Measurements from ENCODE around the gene PDZD2. TPM values are rescaled to one million over a fixed set of nuclear protein-coding genes. Genes with fewer than 3 reads are reported as not detected.

PDZD2 gene
- total RNA-seq, 1 donor from 2014 or later: 0.38 TPM

DNA sequence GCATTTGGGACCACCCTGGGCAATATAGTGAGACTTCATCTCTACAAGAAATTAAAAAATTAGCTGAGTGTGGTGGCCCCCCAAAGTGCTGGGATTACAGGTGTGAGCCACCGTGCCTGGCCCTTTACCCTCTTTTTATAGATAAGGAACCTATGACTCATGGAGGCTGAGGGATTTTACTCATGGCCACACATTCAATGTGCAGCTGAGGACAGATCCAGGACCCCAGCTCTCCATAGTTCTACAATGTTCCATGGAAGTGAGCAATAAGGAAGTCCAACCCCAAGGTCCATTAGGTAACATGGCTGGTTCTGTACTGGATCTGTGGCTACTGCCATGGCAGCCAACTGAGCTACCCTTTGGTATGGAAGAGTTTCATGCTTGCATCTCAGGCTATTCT, 25.3 kb upstream of the PDZD2 start:
- Mint-ChIP-seq H3K4me1 (no peaks in the 10 kb centered on the region), H3K4me3 (no peak overlapping the region), H3K27me3 (peaks cover 26% of the 10 kb centered on the region), H3K36me3 (ENCODE audit: low read depth) (no peaks in the 10 kb centered on the region), H3K27ac (no peak overlapping the region), H3K9me3 (no peaks in the 10 kb centered on the region)
- no peak for DNase-seq
- TF ChIP-seq, protein P1, sequence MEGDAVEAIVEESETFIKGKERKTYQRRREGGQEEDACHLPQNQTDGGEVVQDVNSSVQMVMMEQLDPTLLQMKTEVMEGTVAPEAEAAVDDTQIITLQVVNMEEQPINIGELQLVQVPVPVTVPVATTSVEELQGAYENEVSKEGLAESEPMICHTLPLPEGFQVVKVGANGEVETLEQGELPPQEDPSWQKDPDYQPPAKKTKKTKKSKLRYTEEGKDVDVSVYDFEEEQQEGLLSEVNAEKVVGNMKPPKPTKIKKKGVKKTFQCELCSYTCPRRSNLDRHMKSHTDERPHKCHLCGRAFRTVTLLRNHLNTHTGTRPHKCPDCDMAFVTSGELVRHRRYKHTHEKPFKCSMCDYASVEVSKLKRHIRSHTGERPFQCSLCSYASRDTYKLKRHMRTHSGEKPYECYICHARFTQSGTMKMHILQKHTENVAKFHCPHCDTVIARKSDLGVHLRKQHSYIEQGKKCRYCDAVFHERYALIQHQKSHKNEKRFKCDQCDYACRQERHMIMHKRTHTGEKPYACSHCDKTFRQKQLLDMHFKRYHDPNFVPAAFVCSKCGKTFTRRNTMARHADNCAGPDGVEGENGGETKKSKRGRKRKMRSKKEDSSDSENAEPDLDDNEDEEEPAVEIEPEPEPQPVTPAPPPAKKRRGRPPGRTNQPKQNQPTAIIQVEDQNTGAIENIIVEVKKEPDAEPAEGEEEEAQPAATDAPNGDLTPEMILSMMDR (IDR thresholded peaks at IDR 0.05): no peak
- ATAC-seq (ENCODE audit: low read depth): no peak
- ChIA-PET POLR2A (no interaction called here), CTCF (no interaction called here)
- intact Hi-C loops (cut with micrococcal nuclease): no loop called here

GRCh38 chr5:31614151-31615020, 24.5 kb upstream of the PDZD2 start:
- CTCF ChIA-PET: no interaction called here
- Mint-ChIP-seq H3K9me3 (no peaks in the 10 kb centered on the region), H3K36me3 (ENCODE audit: low read depth) (no peaks in the 10 kb centered on the region)

GRCh38 chr5:31617867-31618266, 21.1 kb upstream of the PDZD2 start:
- no peak for DNase-seq
- no peak overlapping the region for H3K27ac Mint-ChIP-seq
- intact Hi-C loops (cut with micrococcal nuclease): no loop called here
- POLR2A ChIA-PET: no interaction called here
- no peaks in the 10 kb centered on the region for H3K4me1 Mint-ChIP-seq
- no peaks in the 10 kb centered on the region for H3K36me3 Mint-ChIP-seq (ENCODE audit: low read depth)
- TF ChIP-seq, protein P1 (IDR thresholded peaks at IDR 0.05): no peak
- no peak overlapping the region for H3K4me3 Mint-ChIP-seq
- no peaks in the 10 kb centered on the region for H3K9me3 Mint-ChIP-seq
- H3K27me3 Mint-ChIP-seq: peaks cover 37% of the 10 kb centered on the region
- CTCF ChIA-PET: no interaction called here
- no peak for ATAC-seq (ENCODE audit: low read depth)

More at GRCh38 chr5:31614151-31615020, 24.5 kb upstream of the PDZD2 start:
- Mint-ChIP-seq H3K27me3 (peaks cover 29% of the 10 kb centered on the region), H3K4me1 (no peaks in the 10 kb centered on the region), H3K27ac (no peak overlapping the region), H3K4me3 (no peak overlapping the region)
- ATAC-seq (ENCODE audit: low read depth): no peak
- intact Hi-C loops (cut with micrococcal nuclease): no loop called here
- TF ChIP-seq, protein P1 (IDR thresholded peaks at IDR 0.05): no peak
- no peak for DNase-seq
- POLR2A ChIA-PET: no interaction called here

DNA sequence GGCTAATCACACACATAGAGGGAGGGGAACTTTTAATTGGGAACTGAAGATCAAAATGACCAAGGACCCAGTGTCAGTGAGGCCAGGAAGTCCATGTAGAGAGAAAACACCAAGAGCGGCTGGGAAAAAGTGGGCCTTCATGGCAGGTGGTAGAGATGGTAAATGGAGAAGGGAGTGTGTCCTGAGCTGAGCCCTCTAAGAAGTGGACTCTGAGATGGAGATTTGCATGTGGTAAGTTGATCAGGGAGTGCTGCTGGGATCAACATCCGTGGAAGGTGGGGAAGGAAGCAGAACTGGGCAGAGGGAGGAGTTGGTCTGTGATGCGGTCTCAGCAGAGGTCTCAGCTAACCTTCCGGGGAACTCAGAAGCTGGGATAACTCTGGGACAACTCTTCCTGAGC, 18.9 kb upstream of the PDZD2 start:
- intact Hi-C loops (cut with micrococcal nuclease): no loop called here
- TF ChIP-seq, protein P1 (IDR thresholded peaks at IDR 0.05): no peak
- POLR2A ChIA-PET: no interaction called here
- H3K27ac Mint-ChIP-seq: no peak overlapping the region
- no peaks in the 10 kb centered on the region for H3K36me3 Mint-ChIP-seq (ENCODE audit: low read depth)
- H3K27me3 Mint-ChIP-seq: peaks cover 31% of the 10 kb centered on the region
- ATAC-seq (ENCODE audit: low read depth): no peak
- no peak for DNase-seq
- no peaks in the 10 kb centered on the region for H3K9me3 Mint-ChIP-seq
- CTCF ChIA-PET: no interaction called here
- H3K4me1 Mint-ChIP-seq: no peaks in the 10 kb centered on the region
- H3K4me3 Mint-ChIP-seq: no peak overlapping the region

- Mint-ChIP-seq H3K9me3 (no peaks in the 10 kb centered on the region), H3K4me3 (no peak overlapping the region), H3K4me1 (no peaks in the 10 kb centered on the region), H3K27me3 (peaks cover 23% of the 10 kb centered on the region), H3K36me3 (ENCODE audit: low read depth) (no peaks in the 10 kb centered on the region), H3K27ac (no peak overlapping the region)
- DNase-seq: no peak
- ChIA-PET POLR2A (no interaction called here), CTCF (no interaction called here)
- intact Hi-C loops (cut with micrococcal nuclease): no loop called here
- TF ChIP-seq, protein P1 (IDR thresholded peaks at IDR 0.05): no peak
- ATAC-seq (ENCODE audit: low read depth): no peak
Observed at GRCh38 chr5:31623249-31623648, 15.7 kb upstream of the PDZD2 start.

Measured in activated B cell treated with CpG ODN at 0.5 μM for 24 hours (primary cell).